ENCODE results near the gene FBXO46.

FBXO46 gene

GRCh38 chr19:45668342-45668871 lies 62.3 kb downstream of the FBXO46 start:
- no peak for TF ChIP-seq SNAI2 (CRISPR knock-in tag; IDR thresholded peaks at IDR 0.05)
- TF ChIP-seq ARNTL (CRISPR knock-in tag; IDR thresholded peaks at IDR 0.05; ENCODE audit: borderline replicate concordance, low read depth): no peak
- TF ChIP-seq CREB5 (CRISPR knock-in tag; IDR thresholded peaks at IDR 0.05; ENCODE audit: low read depth): no peak
- TF ChIP-seq ZNF8 (CRISPR knock-in tag; IDR thresholded peaks at IDR 0.05): no peak
- TF ChIP-seq RARB (CRISPR knock-in tag; IDR thresholded peaks at IDR 0.05): no peak
- no peak for TF ChIP-seq PATZ1 (CRISPR knock-in tag; IDR thresholded peaks at IDR 0.05; ENCODE audit: borderline replicate concordance)
- TF ChIP-seq ZNF565 (CRISPR knock-in tag; conservative IDR thresholded peaks at IDR 0.05; ENCODE audit: low read depth): no peak
- no peak for TF ChIP-seq CSDC2 (CRISPR knock-in tag; IDR thresholded peaks at IDR 0.05)
- TF ChIP-seq OSR1 (CRISPR knock-in tag; IDR thresholded peaks at IDR 0.05): no peak
- TF ChIP-seq GLIS3 (CRISPR knock-in tag; IDR thresholded peaks at IDR 0.05): no peak
- TF ChIP-seq PPARA (CRISPR knock-in tag; IDR thresholded peaks at IDR 0.05; ENCODE audit: borderline replicate concordance): no peak
- TF ChIP-seq ZFP3 (CRISPR knock-in tag; IDR thresholded peaks at IDR 0.05): no peak
- TF ChIP-seq ESRRG (CRISPR knock-in tag; IDR thresholded peaks at IDR 0.05): no peak
- TF ChIP-seq BACH2 (CRISPR knock-in tag; IDR thresholded peaks at IDR 0.05; ENCODE audit: borderline replicate concordance): no peak
- TF ChIP-seq, protein P1, sequence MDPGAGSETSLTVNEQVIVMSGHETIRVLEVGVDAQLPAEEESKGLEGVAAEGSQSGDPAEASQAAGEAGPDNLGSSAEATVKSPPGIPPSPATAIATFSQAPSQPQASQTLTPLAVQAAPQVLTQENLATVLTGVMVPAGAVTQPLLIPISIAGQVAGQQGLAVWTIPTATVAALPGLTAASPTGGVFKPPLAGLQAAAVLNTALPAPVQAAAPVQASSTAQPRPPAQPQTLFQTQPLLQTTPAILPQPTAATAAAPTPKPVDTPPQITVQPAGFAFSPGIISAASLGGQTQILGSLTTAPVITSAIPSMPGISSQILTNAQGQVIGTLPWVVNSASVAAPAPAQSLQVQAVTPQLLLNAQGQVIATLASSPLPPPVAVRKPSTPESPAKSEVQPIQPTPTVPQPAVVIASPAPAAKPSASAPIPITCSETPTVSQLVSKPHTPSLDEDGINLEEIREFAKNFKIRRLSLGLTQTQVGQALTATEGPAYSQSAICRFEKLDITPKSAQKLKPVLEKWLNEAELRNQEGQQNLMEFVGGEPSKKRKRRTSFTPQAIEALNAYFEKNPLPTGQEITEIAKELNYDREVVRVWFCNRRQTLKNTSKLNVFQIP (CRISPR knock-in tag; IDR thresholded peaks at IDR 0.05; ENCODE audit: borderline replicate concordance, low read depth): no peak
- TF ChIP-seq TCF4 (CRISPR knock-in tag; IDR thresholded peaks at IDR 0.05; ENCODE audit: borderline replicate concordance): no peak
- TF ChIP-seq TOX (CRISPR knock-in tag; IDR thresholded peaks at IDR 0.05; ENCODE audit: borderline replicate concordance): no peak
- ATAC-seq: peak; percentile 13

DNA sequence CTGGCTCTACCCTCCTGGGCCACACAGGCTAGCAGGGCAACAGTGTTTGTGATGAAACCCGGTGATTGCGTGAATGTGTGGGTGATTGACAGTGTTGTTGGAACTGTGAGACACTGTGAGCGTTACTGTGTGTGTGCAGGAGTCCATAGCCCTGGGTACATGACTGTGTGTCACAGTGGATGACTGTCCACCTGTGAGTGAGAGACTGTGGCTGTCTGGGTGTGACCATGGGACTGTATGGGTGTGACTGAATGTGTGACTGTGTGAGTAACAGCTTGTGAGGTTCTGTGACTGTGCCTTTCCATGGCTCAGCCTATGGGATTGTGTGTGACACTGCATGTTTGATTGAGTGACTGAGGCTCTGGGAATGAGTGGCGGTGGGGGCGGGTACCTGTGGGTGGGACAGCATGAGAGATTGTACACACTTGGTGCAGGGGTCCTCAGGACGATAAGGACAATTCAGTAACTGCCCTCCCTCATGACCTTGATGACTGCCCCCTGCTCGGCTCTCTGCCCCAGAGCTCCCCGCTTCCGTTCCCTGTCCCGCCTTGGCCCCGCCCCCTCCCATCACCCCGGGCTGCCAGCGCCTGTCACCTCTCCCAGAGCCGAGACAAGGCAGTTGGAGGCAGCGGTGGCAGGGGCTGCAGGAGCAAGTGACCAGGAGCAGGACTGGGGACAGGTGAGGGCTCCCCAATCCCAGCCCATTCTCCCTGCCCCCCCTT lies 62.9 kb downstream of the FBXO46 start, which contains the start of gene GIPR:
TSS of gene GIPR (plus strand) at position 602 of the 722 bp plus-strand sequence. CDS start 1,300 bp downstream, outside the sequence.
- peak; percentile 9 for ATAC-seq
- TF ChIP-seq ISL1 (CRISPR knock-in tag; IDR thresholded peaks at IDR 0.05): no peak
- no peak for TF ChIP-seq ZNF565 (CRISPR knock-in tag; conservative IDR thresholded peaks at IDR 0.05; ENCODE audit: low read depth)
- TF ChIP-seq TOX (CRISPR knock-in tag; IDR thresholded peaks at IDR 0.05; ENCODE audit: borderline replicate concordance): no peak
- no peak for TF ChIP-seq ARNTL (CRISPR knock-in tag; IDR thresholded peaks at IDR 0.05; ENCODE audit: borderline replicate concordance, low read depth)
- no peak for TF ChIP-seq ZFP3 (CRISPR knock-in tag; IDR thresholded peaks at IDR 0.05)
- TF ChIP-seq, protein P1 (CRISPR knock-in tag; IDR thresholded peaks at IDR 0.05; ENCODE audit: borderline replicate concordance, low read depth): no peak
- TF ChIP-seq OSR1 (CRISPR knock-in tag; IDR thresholded peaks at IDR 0.05): no peak
- no peak for TF ChIP-seq BACH2 (CRISPR knock-in tag; IDR thresholded peaks at IDR 0.05; ENCODE audit: borderline replicate concordance)
- TF ChIP-seq RARB (CRISPR knock-in tag; IDR thresholded peaks at IDR 0.05): no peak
- no peak for TF ChIP-seq ZNF8 (CRISPR knock-in tag; IDR thresholded peaks at IDR 0.05)
- TF ChIP-seq ZFP30 (CRISPR knock-in tag; IDR thresholded peaks at IDR 0.05): no peak

DNA sequence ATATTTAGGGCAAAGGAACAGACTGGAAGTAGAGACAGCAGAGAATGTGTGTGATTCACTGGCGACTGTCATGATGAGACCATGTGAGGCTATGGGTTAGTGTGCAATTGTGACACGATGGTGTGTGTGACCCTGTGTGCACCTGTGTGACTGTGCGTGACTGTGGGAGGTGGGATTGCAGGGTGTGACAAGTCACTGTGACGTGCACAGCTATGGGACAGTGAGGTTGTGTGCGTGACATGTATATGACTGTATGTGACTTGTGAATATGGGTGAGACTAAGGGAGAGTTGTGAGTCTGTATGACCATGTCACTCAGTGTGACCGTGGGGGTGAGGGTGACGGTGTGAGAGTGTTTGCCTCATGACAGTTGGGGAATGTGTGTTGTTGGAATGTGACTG lies 66.1 kb downstream of the FBXO46 start:
- ATAC-seq: no peak
- TF ChIP-seq ZC3H10 (CRISPR knock-in tag; IDR thresholded peaks at IDR 0.05) (no peak), TOX (CRISPR knock-in tag; IDR thresholded peaks at IDR 0.05; ENCODE audit: borderline replicate concordance) (no peak), SNAI2 (CRISPR knock-in tag; IDR thresholded peaks at IDR 0.05) (no peak), ZFP30 (CRISPR knock-in tag; IDR thresholded peaks at IDR 0.05) (no peak), ZFP3 (CRISPR knock-in tag; IDR thresholded peaks at IDR 0.05) (no peak), PATZ1 (CRISPR knock-in tag; IDR thresholded peaks at IDR 0.05; ENCODE audit: borderline replicate concordance) (no peak), TCF4 (CRISPR knock-in tag; IDR thresholded peaks at IDR 0.05; ENCODE audit: borderline replicate concordance) (no peak), CREB5 (CRISPR knock-in tag; IDR thresholded peaks at IDR 0.05; ENCODE audit: low read depth) (no peak), CSDC2 (CRISPR knock-in tag; IDR thresholded peaks at IDR 0.05) (no peak), RARB (CRISPR knock-in tag; IDR thresholded peaks at IDR 0.05) (no peak), OSR1 (CRISPR knock-in tag; IDR thresholded peaks at IDR 0.05) (no peak), ZNF565 (CRISPR knock-in tag; conservative IDR thresholded peaks at IDR 0.05; ENCODE audit: low read depth) (no peak)
- TF ChIP-seq, protein P1 (CRISPR knock-in tag; IDR thresholded peaks at IDR 0.05; ENCODE audit: borderline replicate concordance, low read depth): no peak
- TF ChIP-seq, protein P2, sequence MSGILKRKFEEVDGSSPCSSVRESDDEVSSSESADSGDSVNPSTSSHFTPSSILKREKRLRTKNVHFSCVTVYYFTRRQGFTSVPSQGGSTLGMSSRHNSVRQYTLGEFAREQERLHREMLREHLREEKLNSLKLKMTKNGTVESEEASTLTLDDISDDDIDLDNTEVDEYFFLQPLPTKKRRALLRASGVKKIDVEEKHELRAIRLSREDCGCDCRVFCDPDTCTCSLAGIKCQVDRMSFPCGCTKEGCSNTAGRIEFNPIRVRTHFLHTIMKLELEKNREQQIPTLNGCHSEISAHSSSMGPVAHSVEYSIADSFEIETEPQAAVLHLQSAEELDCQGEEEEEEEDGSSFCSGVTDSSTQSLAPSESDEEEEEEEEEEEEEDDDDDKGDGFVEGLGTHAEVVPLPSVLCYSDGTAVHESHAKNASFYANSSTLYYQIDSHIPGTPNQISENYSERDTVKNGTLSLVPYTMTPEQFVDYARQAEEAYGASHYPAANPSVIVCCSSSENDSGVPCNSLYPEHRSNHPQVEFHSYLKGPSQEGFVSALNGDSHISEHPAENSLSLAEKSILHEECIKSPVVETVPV (CRISPR knock-in tag; IDR thresholded peaks at IDR 0.05): no peak

Measured in SK-N-SH treated with all-trans-retinoic acid at 6 μM for 48 hours (cell line).